Astrocyte (in vitro differentiated cells and primary cell): ENCODE measurements around the gene VPS13A. TPM values are rescaled to one million over a fixed set of nuclear protein-coding genes. Genes with fewer than 3 reads are reported as not detected.

Source experiments
- DNase-seq: peaks from one replicate; pipeline ENCODE4 v3.0.0-alpha.2; 2010; ENCODE audit warnings: low read depth
- FAIRE-seq: peaks from 2 replicates; lab custom pipeline; 2011; peaks lifted over from hg19 to GRCh38; lab: Jason Lieb, UNC
- H2AFZ ChIP-seq: 2 replicates; pipeline ENCODE4 v1.6.0; 2012; ENCODE audit warnings: low read depth, low read length, inconsistent platforms
- H3K27ac ChIP-seq: 2 replicates; pipeline ENCODE4 v1.5.1; 2011; ENCODE audit warnings: low read depth, low read length, inconsistent platforms
- H3K27me3 ChIP-seq: 2 replicates; pipeline ENCODE4 v1.6.0; 2011; ENCODE audit warnings: low read length, inconsistent platforms; ENCODE audit not compliant: insufficient read depth
- H3K36me3 ChIP-seq: 2 replicates; pipeline ENCODE4 v1.5.1; 2011; ENCODE audit warnings: low read length, inconsistent platforms; ENCODE audit not compliant: insufficient read depth
- H3K4me1 ChIP-seq: 2 replicates; pipeline ENCODE4 v1.5.1; 2011; ENCODE audit warnings: low read length, inconsistent platforms; ENCODE audit not compliant: insufficient read depth
- H3K4me2 ChIP-seq: 2 replicates; pipeline ENCODE4 v1.6.0; 2012; ENCODE audit warnings: low read length, inconsistent platforms
- H3K4me3 ChIP-seq: 2 replicates; pipeline ENCODE4 v1.5.1; 2011; ENCODE audit warnings: low read depth, mild to moderate bottlenecking, low read length, inconsistent platforms; ENCODE audit not compliant: insufficient read depth
- H3K79me2 ChIP-seq: 2 replicates; pipeline ENCODE4 v1.6.0; 2012; ENCODE audit warnings: mild to moderate bottlenecking, low read length, inconsistent platforms; ENCODE audit not compliant: insufficient read depth
- H3K9ac ChIP-seq: 2 replicates; pipeline ENCODE4 v1.6.0; 2012; ENCODE audit warnings: mild to moderate bottlenecking, low read length, inconsistent platforms
- H3K9me3 ChIP-seq: 2 replicates; pipeline ENCODE4 v1.5.1; 2012; ENCODE audit warnings: low read depth, mild to moderate bottlenecking, low read length, inconsistent platforms; ENCODE audit not compliant: insufficient read depth
- H4K20me1 ChIP-seq: 2 replicates; pipeline ENCODE4 v1.6.0; 2012; ENCODE audit warnings: low read length, inconsistent platforms; ENCODE audit not compliant: insufficient read depth
- H3K27ac Mint-ChIP-seq: one replicate; pipeline ENCODE4 v1.8.0; 2021; ENCODE audit warnings: mild to moderate bottlenecking, mixed read lengths; ENCODE audit not compliant: unreplicated experiment
- H3K27me3 Mint-ChIP-seq: one replicate; pipeline ENCODE4 v1.8.0; 2021; ENCODE audit warnings: low read depth, mixed read lengths; ENCODE audit not compliant: unreplicated experiment
- H3K36me3 Mint-ChIP-seq: one replicate; pipeline ENCODE4 v1.8.0; 2021; ENCODE audit warnings: low read depth, mixed read lengths; ENCODE audit not compliant: unreplicated experiment
- H3K4me1 Mint-ChIP-seq: one replicate; pipeline ENCODE4 v1.8.0; 2021; ENCODE audit warnings: low read depth, mixed read lengths; ENCODE audit not compliant: unreplicated experiment
- H3K4me3 Mint-ChIP-seq: one replicate; pipeline ENCODE4 v1.8.0; 2021; ENCODE audit warnings: mild to moderate bottlenecking, moderate library complexity, mixed read lengths; ENCODE audit not compliant: unreplicated experiment
- H3K9me3 Mint-ChIP-seq: one replicate; pipeline ENCODE4 v1.8.0; 2021; ENCODE audit warnings: mild to moderate bottlenecking, mixed read lengths; ENCODE audit not compliant: unreplicated experiment
- CTCF ChIP-seq: IDR thresholded peaks from 2 replicates; pipeline ENCODE4 v1.5.1; 2011; ENCODE audit warnings: low read depth, mild to moderate bottlenecking, inconsistent platforms, low read length, moderate library complexity; ENCODE audit not compliant: insufficient read depth
- EZH2 ChIP-seq: IDR thresholded peaks from 2 replicates; pipeline ENCODE4 v1.6.1; 2012; ENCODE audit warnings: mild to moderate bottlenecking, low read length, inconsistent platforms; ENCODE audit not compliant: insufficient read depth
- total RNA-seq: library from RNA; stranded (reverse); gene quantifications from 2 replicates; pipeline ENCODE4 v1.2.1, GENCODE V29; 2021

Gene VPS13A
- total RNA-seq, 1 donor from 2014 or later: 34.9 TPM

DNA sequence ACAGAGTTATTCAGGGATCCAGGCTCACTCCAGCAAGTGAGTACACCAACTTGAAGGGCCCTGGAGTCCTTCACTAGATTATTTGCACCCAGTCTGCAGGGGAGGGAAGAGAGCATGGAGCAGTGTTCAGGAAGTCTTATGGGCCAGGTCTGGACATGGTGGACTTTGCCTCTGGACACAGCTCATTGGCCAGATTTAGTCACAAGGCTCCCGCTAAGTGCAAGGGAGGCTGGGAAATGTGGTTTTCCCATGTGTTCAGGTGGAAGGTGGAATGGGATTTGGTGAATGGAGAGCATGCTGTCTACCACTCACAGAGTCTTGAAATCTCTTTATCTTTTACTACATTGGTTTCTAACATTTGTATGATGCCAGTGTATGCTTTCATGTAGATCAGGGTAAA lies 270.3 kb downstream of the VPS13A start:
- Mint-ChIP-seq H3K9me3 (peaks cover 3% of the 10 kb centered on the region), H3K27ac (no peak overlapping the region), H3K36me3 (no peaks in the 10 kb centered on the region), H3K4me3 (no peak overlapping the region), H3K4me1 (peaks cover 23% of the 10 kb centered on the region), H3K27me3 (no peaks in the 10 kb centered on the region)
- Histone ChIP-seq H3K27me3 (no peaks in the 10 kb centered on the region), H3K4me2 (no peak overlapping the region), H3K4me1 (peaks cover 26% of the 10 kb centered on the region), H3K36me3 (no peaks in the 10 kb centered on the region), H3K27ac (no peak overlapping the region), H3K9me3 (no peaks in the 10 kb centered on the region), H3K4me3 (no peak overlapping the region), H2AFZ (no peak overlapping the region), H3K9ac (no peak overlapping the region), H4K20me1 (no peaks in the 10 kb centered on the region), H3K79me2 (no peaks in the 10 kb centered on the region)
- FAIRE-seq (no peak), DNase-seq (no peak)
- no peak for TF ChIP-seq CTCF
- no peak for TF ChIP-seq EZH2

GRCh38 chr9:77449240-77450084 lies 272.1 kb downstream of the VPS13A start:
- no peak for TF ChIP-seq EZH2
- TF ChIP-seq CTCF: no peak
- H2AFZ ChIP-seq: peak overlapping the region; percentile 34
- H3K4me2 ChIP-seq: peak overlapping the region; percentile 75
- H3K36me3 ChIP-seq: no peaks in the 10 kb centered on the region
- H3K4me1 ChIP-seq: peaks cover 30% of the 10 kb centered on the region
- Mint-ChIP-seq H3K36me3 (peaks cover 2% of the 10 kb centered on the region), H3K4me1 (peaks cover 23% of the 10 kb centered on the region), H3K27me3 (peaks cover 2% of the 10 kb centered on the region), H3K4me3 (peak overlapping the region; percentile 8), H3K9me3 (peaks cover 3% of the 10 kb centered on the region), H3K27ac (peak overlapping the region; percentile 99)
- peak; percentile 97 for DNase-seq
- no peak overlapping the region for H3K4me3 ChIP-seq
- no peaks in the 10 kb centered on the region for H3K27me3 ChIP-seq
- H3K9ac ChIP-seq: peak overlapping the region; percentile 68
- FAIRE-seq: peak; percentile 54
- no peaks in the 10 kb centered on the region for H3K9me3 ChIP-seq
- peak overlapping the region; percentile 85 for H3K27ac ChIP-seq
- H4K20me1 ChIP-seq: no peaks in the 10 kb centered on the region
- H3K79me2 ChIP-seq: no peaks in the 10 kb centered on the region

- H3K9ac ChIP-seq: peak overlapping the region; percentile 39
- H3K27ac ChIP-seq: peak overlapping the region; percentile 85
- peak overlapping the region; percentile 8 for H3K4me3 Mint-ChIP-seq
Observed at GRCh38 chr9:77450085-77450475, 272.7 kb downstream of the VPS13A start.

More at GRCh38 chr9:77450085-77450475, 272.7 kb downstream of the VPS13A start:
- Histone ChIP-seq H3K4me2 (peak overlapping the region; percentile 75), H3K79me2 (no peaks in the 10 kb centered on the region), H4K20me1 (no peaks in the 10 kb centered on the region), H3K27me3 (no peaks in the 10 kb centered on the region), H2AFZ (peak overlapping the region; percentile 34), H3K4me3 (no peak overlapping the region), H3K4me1 (peaks cover 33% of the 10 kb centered on the region), H3K9me3 (no peaks in the 10 kb centered on the region), H3K36me3 (no peaks in the 10 kb centered on the region)
- DNase-seq: no peak
- peaks cover 2% of the 10 kb centered on the region for H3K27me3 Mint-ChIP-seq
- H3K27ac Mint-ChIP-seq: peak overlapping the region; percentile 99
- no peak for TF ChIP-seq EZH2
- no peak for TF ChIP-seq CTCF
- peaks cover 2% of the 10 kb centered on the region for H3K36me3 Mint-ChIP-seq
- FAIRE-seq: no peak
- peaks cover 4% of the 10 kb centered on the region for H3K9me3 Mint-ChIP-seq
- peaks cover 23% of the 10 kb centered on the region for H3K4me1 Mint-ChIP-seq
